ENCODE measurements around the gene RALB. TPM values are rescaled to one million over a fixed set of nuclear protein-coding genes. Genes with fewer than 3 reads are reported as not detected.

The RALB gene
- total RNA-seq, 3 donors from 2014 or later = 36.1 to 59.8 (median 38.5) TPM

DNA sequence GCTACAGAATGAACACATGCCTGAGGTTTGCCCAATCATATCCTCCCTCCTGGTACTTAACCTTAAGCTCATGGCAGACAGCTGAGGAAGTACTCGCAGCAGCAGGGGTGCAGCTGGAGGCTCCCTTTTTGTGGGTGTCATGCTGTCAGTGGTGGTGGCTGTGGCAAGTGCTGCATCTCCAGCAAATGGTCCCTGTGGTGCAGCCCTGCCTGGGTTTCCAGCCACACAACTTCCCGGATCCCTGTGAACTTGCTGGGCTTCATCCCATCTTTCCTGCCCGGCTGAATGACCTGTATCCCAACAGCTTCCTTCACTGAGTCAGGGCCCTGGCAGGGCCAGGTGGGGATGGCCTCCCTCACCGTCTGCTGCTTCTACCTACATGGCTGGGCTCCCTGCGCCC lies 34.5 kb upstream of the RALB start:
- intact Hi-C loops (cut with DNase I; ENCODE audit: low total_unique reads) = no loop called here
- TF ChIP-seq, protein P1, sequence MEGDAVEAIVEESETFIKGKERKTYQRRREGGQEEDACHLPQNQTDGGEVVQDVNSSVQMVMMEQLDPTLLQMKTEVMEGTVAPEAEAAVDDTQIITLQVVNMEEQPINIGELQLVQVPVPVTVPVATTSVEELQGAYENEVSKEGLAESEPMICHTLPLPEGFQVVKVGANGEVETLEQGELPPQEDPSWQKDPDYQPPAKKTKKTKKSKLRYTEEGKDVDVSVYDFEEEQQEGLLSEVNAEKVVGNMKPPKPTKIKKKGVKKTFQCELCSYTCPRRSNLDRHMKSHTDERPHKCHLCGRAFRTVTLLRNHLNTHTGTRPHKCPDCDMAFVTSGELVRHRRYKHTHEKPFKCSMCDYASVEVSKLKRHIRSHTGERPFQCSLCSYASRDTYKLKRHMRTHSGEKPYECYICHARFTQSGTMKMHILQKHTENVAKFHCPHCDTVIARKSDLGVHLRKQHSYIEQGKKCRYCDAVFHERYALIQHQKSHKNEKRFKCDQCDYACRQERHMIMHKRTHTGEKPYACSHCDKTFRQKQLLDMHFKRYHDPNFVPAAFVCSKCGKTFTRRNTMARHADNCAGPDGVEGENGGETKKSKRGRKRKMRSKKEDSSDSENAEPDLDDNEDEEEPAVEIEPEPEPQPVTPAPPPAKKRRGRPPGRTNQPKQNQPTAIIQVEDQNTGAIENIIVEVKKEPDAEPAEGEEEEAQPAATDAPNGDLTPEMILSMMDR (IDR thresholded peaks at IDR 0.05) = no peak
- H3K36me3 ChIP-seq = no peaks in the 10 kb centered on the region

DNA sequence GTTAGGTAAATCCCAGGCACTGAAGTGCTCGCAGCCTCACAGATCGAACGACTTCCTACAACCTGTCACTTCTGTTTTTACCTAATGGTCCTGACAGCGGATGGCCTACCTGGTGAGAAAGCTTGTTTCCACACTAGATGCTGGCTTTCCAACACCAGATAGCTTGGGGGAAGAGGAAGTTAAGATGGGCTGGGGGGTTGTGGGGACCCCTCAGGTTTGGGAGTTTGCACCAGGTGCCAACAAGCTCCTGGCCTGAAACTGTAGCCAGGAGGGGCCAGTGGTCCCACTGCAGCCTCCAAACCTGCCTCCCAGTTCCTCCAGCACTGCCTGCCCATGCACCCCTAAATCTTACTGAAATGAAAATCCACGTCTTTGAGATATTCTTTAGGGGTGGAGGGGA lies 33.4 kb upstream of the RALB start:
- Histone ChIP-seq H3K9me3 (no peaks in the 10 kb centered on the region), H3K27ac (no peak overlapping the region), H3K27me3 (no peaks in the 10 kb centered on the region), H3K4me1 (peaks cover 0 to 10% of the 10 kb centered on the region in 2 donors), H3K4me3 (no peak overlapping the region), H3K36me3 (no peaks in the 10 kb centered on the region)
- TF ChIP-seq POLR2A (IDR thresholded peaks at IDR 0.05) (no peak), POLR2AphosphoS5 (IDR thresholded peaks at IDR 0.05) (no peak)
- TF ChIP-seq, protein P1 (IDR thresholded peaks at IDR 0.05) = no peak
- DNase-seq (ENCODE audit: low spot score in 2 of 2) = peak in 1 of 2 donors; percentile 10
- intact Hi-C loops (cut with DNase I; ENCODE audit: low total_unique reads) = no loop called here

More for the DNA sequence above, 34.5 kb upstream of the RALB start:
- peaks cover 0 to 10% of the 10 kb centered on the region in 2 donors for H3K4me1 ChIP-seq
- DNase-seq (ENCODE audit: low spot score in 2 of 2) = peak in 1 of 2 donors; percentile 25
- no peaks in the 10 kb centered on the region for H3K27me3 ChIP-seq
- no peak overlapping the region for H3K27ac ChIP-seq
- H3K4me3 ChIP-seq = no peak overlapping the region
- no peaks in the 10 kb centered on the region for H3K9me3 ChIP-seq

DNA sequence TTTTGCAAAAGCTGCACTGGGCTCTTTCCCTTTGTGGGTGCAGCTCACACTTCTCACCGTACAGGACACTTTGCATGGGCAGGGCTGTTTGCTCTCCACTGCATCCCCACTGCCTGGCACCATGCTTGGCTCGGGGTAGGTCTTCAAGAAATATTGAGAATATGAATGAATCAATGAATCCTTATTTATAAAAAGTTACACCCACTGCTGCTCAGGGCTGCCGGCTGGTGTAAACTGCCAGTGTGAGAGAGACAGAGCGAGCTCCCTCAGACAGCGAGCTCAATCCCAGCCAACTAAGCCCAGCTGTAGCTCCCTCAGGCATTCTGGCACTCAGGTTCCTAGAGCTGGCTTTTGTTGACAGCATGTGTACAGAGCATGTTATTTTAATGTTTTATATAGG lies 32.9 kb upstream of the RALB start:
- Histone ChIP-seq H3K27ac (no peak overlapping the region), H3K27me3 (no peaks in the 10 kb centered on the region), H3K36me3 (no peaks in the 10 kb centered on the region), H3K4me3 (no peak overlapping the region), H3K9me3 (no peaks in the 10 kb centered on the region), H3K4me1 (peaks cover 0 to 10% of the 10 kb centered on the region in 2 donors)
- no peak for TF ChIP-seq POLR2A (IDR thresholded peaks at IDR 0.05)
- no peak for TF ChIP-seq POLR2AphosphoS5 (IDR thresholded peaks at IDR 0.05)
- TF ChIP-seq, protein P1 (IDR thresholded peaks at IDR 0.05) = no peak
- DNase-seq (ENCODE audit: low spot score in 2 of 2) = peak in 1 of 2 donors; percentile 62
- intact Hi-C loops (cut with DNase I; ENCODE audit: low total_unique reads) = no loop called here

DNA sequence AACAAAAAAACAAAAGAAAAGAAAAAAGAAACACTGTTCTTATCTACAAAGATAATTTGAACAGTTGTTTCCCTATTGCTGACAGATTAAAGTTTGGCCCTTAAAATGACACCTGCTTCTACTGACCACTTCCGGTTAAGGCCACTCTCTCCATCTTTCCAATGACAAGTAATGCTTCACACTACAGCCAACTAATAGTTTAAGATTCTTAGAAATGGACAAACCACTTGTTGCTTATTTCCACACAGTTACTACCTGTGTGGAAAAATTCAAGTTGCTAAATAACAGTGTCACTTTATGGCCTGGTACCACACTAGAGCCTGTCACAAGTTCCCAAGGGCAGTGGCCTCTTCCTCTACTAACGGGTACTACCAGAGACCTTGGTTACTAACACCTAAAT lies 31.9 kb upstream of the RALB start:
- DNase-seq (ENCODE audit: low spot score in 2 of 2) = no peak
- H3K27ac ChIP-seq = no peak overlapping the region
- intact Hi-C loops (cut with DNase I; ENCODE audit: low total_unique reads) = no loop called here
- H3K36me3 ChIP-seq = no peaks in the 10 kb centered on the region
- H3K4me3 ChIP-seq = no peak overlapping the region
- TF ChIP-seq, protein P1 (IDR thresholded peaks at IDR 0.05) = no peak
- TF ChIP-seq POLR2AphosphoS5 (IDR thresholded peaks at IDR 0.05) = no peak
- no peak for TF ChIP-seq POLR2A (IDR thresholded peaks at IDR 0.05)
- H3K4me1 ChIP-seq = peaks cover 0 to 10% of the 10 kb centered on the region in 2 donors
- no peaks in the 10 kb centered on the region for H3K9me3 ChIP-seq
- H3K27me3 ChIP-seq = no peaks in the 10 kb centered on the region

DNA sequence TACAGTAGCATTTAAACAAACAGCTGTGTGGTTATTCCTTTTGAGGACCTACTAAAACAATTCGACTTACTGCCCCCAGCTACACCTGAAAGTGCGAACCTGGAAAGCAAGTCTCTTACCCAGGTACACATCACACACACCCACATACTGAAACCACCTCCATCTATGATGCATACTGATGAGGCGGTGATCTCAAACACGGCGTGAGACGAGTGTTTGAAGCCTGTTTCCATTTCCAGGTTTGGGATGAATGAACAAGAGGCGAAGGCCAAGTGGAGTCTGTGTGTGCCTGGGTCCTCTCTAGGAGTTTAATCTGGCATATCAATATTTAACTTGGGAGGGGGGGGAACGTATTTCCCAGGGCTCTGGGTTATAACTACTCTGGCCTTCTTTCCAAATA lies 31.0 kb upstream of the RALB start:
- DNase-seq (ENCODE audit: low spot score in 2 of 2) = no peak
- H3K9me3 ChIP-seq = no peaks in the 10 kb centered on the region
- TF ChIP-seq, protein P1 (IDR thresholded peaks at IDR 0.05) = no peak
- TF ChIP-seq POLR2AphosphoS5 (IDR thresholded peaks at IDR 0.05) (no peak), POLR2A (IDR thresholded peaks at IDR 0.05) (no peak)
- intact Hi-C loops (cut with DNase I; ENCODE audit: low total_unique reads) = no loop called here
- no peaks in the 10 kb centered on the region for H3K27me3 ChIP-seq
- H3K4me1 ChIP-seq = peaks cover 0 to 10% of the 10 kb centered on the region in 2 donors
- H3K4me3 ChIP-seq = no peak overlapping the region
- no peak overlapping the region for H3K27ac ChIP-seq
- no peaks in the 10 kb centered on the region for H3K36me3 ChIP-seq
